Body of pancreas (tissue), 4 donors: ENCODE data around the gene VWA2.

ENCODE experiments used
- POLR2A ChIP-seq, 3 donors: fragments of 450-650 bp; IDR thresholded peaks; one replicate each; pipeline ENCODE4 v1.6.1; 2016; ENCODE audit warnings: antibody characterized with exemption in 3 of 3, mild to moderate bottlenecking in 2 of 3
- TF ChIP-seq, protein P1 (sequence below), 7 experiments: fragments of 450-650 bp in 4 of 7; fragments of 200-600 bp in 3 of 7; sonication (generic) in 3 of 7; IDR thresholded peaks; one replicate each; pipeline ENCODE4 v1.5.1; 2016 to 2019; ENCODE audit warnings: antibody characterized with exemption in 7 of 7

DNA sequence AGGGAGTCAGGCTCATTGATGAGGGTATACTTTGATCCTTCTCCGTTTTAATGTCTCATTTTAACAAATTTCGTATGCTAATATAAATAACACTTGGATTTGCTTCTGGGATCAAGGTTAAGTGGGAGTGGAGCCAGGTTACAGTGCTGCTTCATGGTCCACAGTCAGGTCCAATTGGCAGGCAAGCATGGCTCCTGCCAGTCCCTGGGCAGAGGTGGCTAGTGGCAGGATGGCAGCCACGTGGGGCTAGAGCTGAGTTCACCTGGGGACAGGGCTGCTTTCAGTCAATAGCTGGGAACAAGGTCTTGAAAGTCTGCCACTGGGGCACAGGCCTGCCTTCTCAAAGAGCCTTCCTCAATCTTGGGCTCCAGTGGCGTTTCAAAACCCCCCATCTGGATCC lies 16.0 kb upstream of the VWA2 start:
- TF ChIP-seq, protein P1, sequence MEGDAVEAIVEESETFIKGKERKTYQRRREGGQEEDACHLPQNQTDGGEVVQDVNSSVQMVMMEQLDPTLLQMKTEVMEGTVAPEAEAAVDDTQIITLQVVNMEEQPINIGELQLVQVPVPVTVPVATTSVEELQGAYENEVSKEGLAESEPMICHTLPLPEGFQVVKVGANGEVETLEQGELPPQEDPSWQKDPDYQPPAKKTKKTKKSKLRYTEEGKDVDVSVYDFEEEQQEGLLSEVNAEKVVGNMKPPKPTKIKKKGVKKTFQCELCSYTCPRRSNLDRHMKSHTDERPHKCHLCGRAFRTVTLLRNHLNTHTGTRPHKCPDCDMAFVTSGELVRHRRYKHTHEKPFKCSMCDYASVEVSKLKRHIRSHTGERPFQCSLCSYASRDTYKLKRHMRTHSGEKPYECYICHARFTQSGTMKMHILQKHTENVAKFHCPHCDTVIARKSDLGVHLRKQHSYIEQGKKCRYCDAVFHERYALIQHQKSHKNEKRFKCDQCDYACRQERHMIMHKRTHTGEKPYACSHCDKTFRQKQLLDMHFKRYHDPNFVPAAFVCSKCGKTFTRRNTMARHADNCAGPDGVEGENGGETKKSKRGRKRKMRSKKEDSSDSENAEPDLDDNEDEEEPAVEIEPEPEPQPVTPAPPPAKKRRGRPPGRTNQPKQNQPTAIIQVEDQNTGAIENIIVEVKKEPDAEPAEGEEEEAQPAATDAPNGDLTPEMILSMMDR (IDR thresholded peaks at IDR 0.05), result no peak
- no peak for TF ChIP-seq POLR2A (IDR thresholded peaks at IDR 0.05)
